ENCODE results near the gene MAP7. TPM values are rescaled to one million over a fixed set of nuclear protein-coding genes. Genes with fewer than 3 reads are reported as not detected.

The MAP7 gene
- polyA plus RNA-seq, 1 donor from 2014 or later: 5.1 TPM

- Histone ChIP-seq H2AFZ (ENCODE audit: low read depth, low read length) (no peak overlapping the region), H3K27ac (ENCODE audit: low read length) (no peak overlapping the region), H4K20me1 (ENCODE audit: insufficient read depth) (no peaks in the 10 kb centered on the region), H3K36me3 (ENCODE audit: insufficient read depth, low read length) (no peaks in the 10 kb centered on the region), H3K27me3 (ENCODE audit: insufficient read depth, low read depth, low read length) (no peaks in the 10 kb centered on the region), H3K9me2 (ENCODE audit: insufficient read depth, low read length) (no peaks in the 10 kb centered on the region), H3K4me2 (ENCODE audit: low read length) (no peak overlapping the region), H3K9ac (ENCODE audit: low read length) (no peak overlapping the region), H3K79me2 (replicated peaks; ENCODE audit: insufficient read depth, low read length) (no peaks in the 10 kb centered on the region), H3F3A (ENCODE audit: insufficient read depth, low read length, poor library complexity, severe bottlenecking) (no peaks in the 10 kb centered on the region), H3K4me3 (ENCODE audit: low read length) (no peak overlapping the region), H3K9me3 (ENCODE audit: low read length) (no peaks in the 10 kb centered on the region)
- TF ChIP-seq EZH2 (IDR thresholded peaks at IDR 0.05; ENCODE audit: borderline replicate concordance, insufficient read depth, low read length, poor library complexity, severe bottlenecking) (no peak), RAD21 (conservative IDR thresholded peaks at IDR 0.05) (no peak), MXI1 (conservative IDR thresholded peaks at IDR 0.05; ENCODE audit: poor library complexity, severe bottlenecking) (no peak), CTCF (IDR thresholded peaks at IDR 0.05; ENCODE audit: poor library complexity, severe bottlenecking) (no peak), POLR2AphosphoS5 (IDR thresholded peaks at IDR 0.05) (no peak), EP300 (conservative IDR thresholded peaks at IDR 0.05; ENCODE audit: poor library complexity, severe bottlenecking) (no peak), SMC3 (conservative IDR thresholded peaks at IDR 0.05; ENCODE audit: poor library complexity) (no peak), TAF1 (IDR thresholded peaks at IDR 0.05; ENCODE audit: low read depth) (no peak), REST (IDR thresholded peaks at IDR 0.05; ENCODE audit: borderline replicate concordance) (no peak)
Measured at GRCh38 chr6:136304410-136304809, 245.8 kb downstream of the MAP7 start.

- Histone ChIP-seq H3K9ac (ENCODE audit: low read length) (no peak overlapping the region), H3K4me3 (ENCODE audit: low read length) (no peak overlapping the region), H3K36me3 (ENCODE audit: insufficient read depth, low read length) (no peaks in the 10 kb centered on the region), H2AFZ (ENCODE audit: low read depth, low read length) (no peak overlapping the region), H3K27ac (ENCODE audit: low read length) (no peak overlapping the region), H3K4me2 (ENCODE audit: low read length) (no peak overlapping the region), H3K27me3 (ENCODE audit: insufficient read depth, low read depth, low read length) (no peaks in the 10 kb centered on the region), H3K9me3 (ENCODE audit: low read length) (no peaks in the 10 kb centered on the region), H3K9me2 (ENCODE audit: insufficient read depth, low read length) (no peaks in the 10 kb centered on the region), H4K20me1 (ENCODE audit: insufficient read depth) (no peaks in the 10 kb centered on the region), H3K79me2 (replicated peaks; ENCODE audit: insufficient read depth, low read length) (no peaks in the 10 kb centered on the region), H3F3A (ENCODE audit: insufficient read depth, low read length, poor library complexity, severe bottlenecking) (no peaks in the 10 kb centered on the region)
- no peak for TF ChIP-seq RAD21 (conservative IDR thresholded peaks at IDR 0.05)
- no peak for TF ChIP-seq TAF1 (IDR thresholded peaks at IDR 0.05; ENCODE audit: low read depth)
- TF ChIP-seq POLR2AphosphoS5 (IDR thresholded peaks at IDR 0.05): no peak
- no peak for TF ChIP-seq EP300 (conservative IDR thresholded peaks at IDR 0.05; ENCODE audit: poor library complexity, severe bottlenecking)
- no peak for TF ChIP-seq CTCF (IDR thresholded peaks at IDR 0.05; ENCODE audit: poor library complexity, severe bottlenecking)
- no peak for TF ChIP-seq MXI1 (conservative IDR thresholded peaks at IDR 0.05; ENCODE audit: poor library complexity, severe bottlenecking)
- no peak for TF ChIP-seq SMC3 (conservative IDR thresholded peaks at IDR 0.05; ENCODE audit: poor library complexity)
- no peak for TF ChIP-seq EZH2 (IDR thresholded peaks at IDR 0.05; ENCODE audit: borderline replicate concordance, insufficient read depth, low read length, poor library complexity, severe bottlenecking)
- no peak for TF ChIP-seq REST (IDR thresholded peaks at IDR 0.05; ENCODE audit: borderline replicate concordance)
Measured at GRCh38 chr6:136303516-136303915, 246.7 kb downstream of the MAP7 start.

All from neural cell (in vitro differentiated cells).